SK-N-SH (cell line): Measurements from ENCODE around the gene SIRPB1. TPM values are rescaled to one million over a fixed set of nuclear protein-coding genes. Genes with fewer than 3 reads are reported as not detected.

Experiments
- CTCF ChIA-PET: fragments of 300-600, 350-600 bp; formaldehyde crosslinking; extraction: SDS; loops from one replicate; lab custom pipeline; 2021; lab: Yijun Ruan, JAX
- POLR2A ChIA-PET: fragments of 350-600 bp; sonication (Branson Sonifier 250); formaldehyde crosslinking; extraction: SDS; loops from one replicate; lab custom pipeline; 2020; ENCODE audit warnings: antibody characterized with exemption, inconsistent platforms; lab: Yijun Ruan, JAX
- DNase-seq: peaks from one replicate; pipeline ENCODE4 v3.0.0; 2012
- H2AFZ ChIP-seq: fragments of 200-600 bp; sonication (generic); 2 replicates; pipeline ENCODE4 v1.8.1; 2016; ENCODE audit warnings: antibody characterized with exemption, mild to moderate bottlenecking, low read depth
- H3F3A ChIP-seq: fragments of 200-600 bp; sonication (generic); replicated peaks from 2 replicates; pipeline ENCODE3; 2016; ENCODE audit warnings: antibody characterized with exemption, mild to moderate bottlenecking; ENCODE audit not compliant: insufficient read depth
- H3K27ac ChIP-seq, 2 experiments: fragments of 200-500 bp in 1 of 2; fragments of 200-600 bp in 1 of 2; sonication (Bioruptor generic) in 1 of 2; sonication (generic), shearing (Covaris generic) in 1 of 2; 2 replicates each; pipeline versions ENCODE4 v1.5.1 to v1.6.1; 2014 to 2016; ENCODE audit warnings: low read depth in 2 of 2, inconsistent platforms in 1 of 2, low read length in 1 of 2, mild to moderate bottlenecking in 1 of 2, mixed read lengths in 1 of 2
- H3K27me3 ChIP-seq: fragments of 200-600 bp; sonication (generic), shearing (Covaris generic); 2 replicates; pipeline ENCODE4 v1.6.1; 2016; ENCODE audit warnings: mixed run types; ENCODE audit not compliant: insufficient read depth
- H3K36me3 ChIP-seq, 2 experiments: fragments of 200-500 bp in 1 of 2; fragments of 200-600 bp in 1 of 2; sonication (Bioruptor generic) in 1 of 2; sonication (generic) in 1 of 2; replicated peaks in 1 of 2; 2 replicates each; pipeline versions ENCODE3 to v1.5.1; 2014 to 2016; ENCODE audit warnings: low read length in 1 of 2, mild to moderate bottlenecking in 1 of 2; ENCODE audit not compliant: insufficient read depth in 2 of 2, control insufficient read depth in 1 of 2
- H3K4me1 ChIP-seq, 2 experiments: fragments of 200-500 bp in 1 of 2; fragments of 200-600 bp in 1 of 2; sonication (Bioruptor generic) in 1 of 2; sonication (generic), shearing (Covaris generic) in 1 of 2; 2 replicates each; pipeline versions ENCODE4 v1.5.1 to v1.6.1; 2014 to 2016; ENCODE audit warnings: low read depth in 1 of 2, low read length in 1 of 2, mixed run types in 1 of 2; ENCODE audit not compliant: insufficient read depth in 2 of 2, control insufficient read depth in 1 of 2
- H3K4me2 ChIP-seq: fragments of 200-600 bp; sonication (generic), shearing (Covaris generic); 2 replicates; pipeline ENCODE4 v1.6.1; 2017; ENCODE audit warnings: mixed run types
- H3K4me3 ChIP-seq, 2 experiments: fragments of 200-500 bp in 1 of 2; fragments of 200-600 bp in 1 of 2; sonication (Bioruptor generic) in 1 of 2; sonication (generic), shearing (Covaris generic) in 1 of 2; 2 replicates each; pipeline versions ENCODE4 v1.5.1 to v1.8.1; 2014 to 2016; ENCODE audit warnings: low read depth in 2 of 2, inconsistent platforms in 1 of 2, low read length in 1 of 2, mild to moderate bottlenecking in 1 of 2, mixed read lengths in 1 of 2, moderate library complexity in 1 of 2
- H3K79me2 ChIP-seq: fragments of 200-600 bp; sonication (generic); 2 replicates; pipeline ENCODE4 v1.8.1; 2017; ENCODE audit warnings: mild to moderate bottlenecking; ENCODE audit not compliant: insufficient read depth
- H3K9ac ChIP-seq: fragments of 200-600 bp; sonication (generic); 2 replicates; pipeline ENCODE4 v1.6.1; 2017; ENCODE audit warnings: mixed run types
- H3K9me2 ChIP-seq: fragments of 200-600 bp; sonication (generic); 2 replicates; pipeline ENCODE4 v1.6.1; 2017; ENCODE audit warnings: mixed run types
- H3K9me3 ChIP-seq: fragments of 200-600 bp; sonication (generic); 2 replicates; pipeline ENCODE4 v1.6.1; 2017; ENCODE audit warnings: mixed run types, mild to moderate bottlenecking, moderate library complexity
- H4K20me1 ChIP-seq: fragments of 200-600 bp; sonication (generic); 2 replicates; pipeline ENCODE4 v1.6.1; 2017; ENCODE audit warnings: mild to moderate bottlenecking, mixed run types; ENCODE audit not compliant: insufficient read depth
- CHD2 ChIP-seq: fragments of 150-350 bp; IDR thresholded peaks from 2 replicates; pipeline ENCODE4 v1.6.1; 2018; ENCODE audit warnings: low read length; ENCODE audit not compliant: partially characterized antibody
- EP300 ChIP-seq, 2 experiments: IDR thresholded peaks; 2 replicates each; pipeline versions ENCODE4 v1.4.0 to v1.6.1; 2012; ENCODE audit warnings: borderline replicate concordance in 1 of 2, low read depth in 1 of 2, low read length in 1 of 2
- MAX ChIP-seq: IDR thresholded peaks from 2 replicates; pipeline ENCODE4 v1.4.0; 2012; ENCODE audit warnings: low read depth
- MXI1 ChIP-seq: IDR thresholded peaks from 2 replicates; pipeline ENCODE4 v1.6.1; 2012; ENCODE audit warnings: mild to moderate bottlenecking, low read depth, low read length, improper control_type of control experiment
- NFIC ChIP-seq: IDR thresholded peaks from 2 replicates; pipeline ENCODE4 v1.4.0; 2012; ENCODE audit warnings: borderline replicate concordance
- SIN3A ChIP-seq: IDR thresholded peaks from 2 replicates; pipeline ENCODE4 v1.6.1; 2012; ENCODE audit warnings: low read depth, mild to moderate bottlenecking, low read length, moderate library complexity, borderline replicate concordance
- TAF1 ChIP-seq: IDR thresholded peaks from 2 replicates; pipeline ENCODE4 v1.6.1; 2012; ENCODE audit warnings: low read depth, mild to moderate bottlenecking, low read length, moderate library complexity, borderline replicate concordance
- ZBTB33 ChIP-seq: IDR thresholded peaks from 2 replicates; pipeline ENCODE4 v1.4.0; 2012; ENCODE audit warnings: low read depth, borderline replicate concordance
- WGBS: methylation state at CpG from one replicate; pipeline ENCODE4 v1.1.6; 2017; ENCODE audit warnings: low lambda C conversion rate; 5-methylcytosine and 5-hydroxymethylcytosine counted together
- polyA plus RNA-seq, 3 experiments: library from polyadenylated mRNA; depleted of rRNA; stranded (reverse); fragments of >200 nt; gene quantifications; 2 replicates each; pipeline ENCODE4 v1.2.3, GENCODE V29; 2012
- TF ChIP-seq, protein P1 (sequence below): fragments of 150-350 bp; IDR thresholded peaks from 2 replicates; pipeline ENCODE4 v1.6.1; 2017; ENCODE audit warnings: antibody characterized with exemption, low read length, low read depth, borderline replicate concordance

Gene SIRPB1
- polyA plus RNA-seq, 1 of the 3 experiments (the other 2 are of a cell fraction) = 0.53 TPM

- Histone ChIP-seq H4K20me1 (no peaks in the 10 kb centered on the region), H3K4me3 (no peak overlapping the region), H3K4me1 (no peaks in the 10 kb centered on the region; a peak in 1 of 4 replicates), H3K9me3 (no peaks in the 10 kb centered on the region), H3F3A (no peaks in the 10 kb centered on the region), H3K9ac (no peak overlapping the region), H3K79me2 (no peaks in the 10 kb centered on the region)
- WGBS = 50% methylated on average over 2 of the region's 3 CpGs
- POLR2A ChIA-PET = interaction anchor here (0.5 kb wide), 1 partner anchor 889 kb away, joined by 3 read pairs; no protein-coding TSS in a partner anchor
- CTCF ChIA-PET = interaction anchor here (1.0 to 1.3 kb wide), 2 partner anchors 9 to 156 kb away, joined by 3 read pairs; no protein-coding TSS in a partner anchor
- no peak for TF ChIP-seq ZBTB33
- TF ChIP-seq MAX = no peak
- TF ChIP-seq MXI1 = no peak
- TF ChIP-seq CHD2 = no peak
- no peak for TF ChIP-seq SIN3A
- TF ChIP-seq NFIC = no peak
- TF ChIP-seq, protein P1, sequence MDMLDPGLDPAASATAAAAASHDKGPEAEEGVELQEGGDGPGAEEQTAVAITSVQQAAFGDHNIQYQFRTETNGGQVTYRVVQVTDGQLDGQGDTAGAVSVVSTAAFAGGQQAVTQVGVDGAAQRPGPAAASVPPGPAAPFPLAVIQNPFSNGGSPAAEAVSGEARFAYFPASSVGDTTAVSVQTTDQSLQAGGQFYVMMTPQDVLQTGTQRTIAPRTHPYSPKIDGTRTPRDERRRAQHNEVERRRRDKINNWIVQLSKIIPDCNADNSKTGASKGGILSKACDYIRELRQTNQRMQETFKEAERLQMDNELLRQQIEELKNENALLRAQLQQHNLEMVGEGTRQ = no peak
- TF ChIP-seq, all 33 proteins: peak for 0
- no peaks in the 10 kb centered on the region for H3K36me3 ChIP-seq
- no peaks in the 10 kb centered on the region for H3K9me2 ChIP-seq
- H3K27me3 ChIP-seq = no peaks in the 10 kb centered on the region
- DNase-seq = no peak
- H3K4me2 ChIP-seq = no peak overlapping the region
- H3K27ac ChIP-seq = no peak overlapping the region
- H2AFZ ChIP-seq = no peak overlapping the region
Measured at GRCh38 chr20:1665345-1665744, 45.5 kb upstream of the SIRPB1 start.

GRCh38 chr20:1664911-1665310 lies 45.1 kb upstream of the SIRPB1 start:
- 59% methylated on average over 5 of the region's 5 CpGs for WGBS
- H3K9ac ChIP-seq = no peak overlapping the region
- no peak overlapping the region for H3K27ac ChIP-seq
- no peak overlapping the region for H3K4me2 ChIP-seq
- no peaks in the 10 kb centered on the region for H3K9me2 ChIP-seq
- H3K4me3 ChIP-seq = no peak overlapping the region
- H3K9me3 ChIP-seq = no peaks in the 10 kb centered on the region
- POLR2A ChIA-PET = interaction anchor here (0.5 kb wide), 1 partner anchor 889 kb away, joined by 3 read pairs; no protein-coding TSS in a partner anchor
- no peaks in the 10 kb centered on the region for H4K20me1 ChIP-seq
- DNase-seq = no peak
- no peaks in the 10 kb centered on the region; a peak in 1 of 4 replicates for H3K4me1 ChIP-seq
- H3F3A ChIP-seq = no peaks in the 10 kb centered on the region
- no peaks in the 10 kb centered on the region for H3K27me3 ChIP-seq
- H3K79me2 ChIP-seq = no peaks in the 10 kb centered on the region
- TF ChIP-seq EP300 (IDR thresholded peaks at IDR 0.05; ENCODE audit: borderline replicate concordance in 1 of 2, low read depth in 1 of 2, low read length in 1 of 2) = no peak
- no peak for TF ChIP-seq TAF1
- TF ChIP-seq, all 33 proteins: peak for 0
- Histone ChIP-seq H3K36me3 (no peaks in the 10 kb centered on the region), H2AFZ (no peak overlapping the region)
- CTCF ChIA-PET = interaction anchor here (1.0 to 1.3 kb wide), 2 partner anchors 10 to 156 kb away, joined by 3 read pairs; no protein-coding TSS in a partner anchor
